Endothelial cell of umbilical vein (primary cell): ENCODE results near the gene LRRC7. TPM values are rescaled to one million over a fixed set of nuclear protein-coding genes. Genes with fewer than 3 reads are reported as not detected.

Experiments
- BruUV-seq: library from RNA; stranded (reverse); fragments of 400-500 nt; replicated peaks from 2 replicates; lab custom pipeline; 2021; lab: Mats Ljungman, UMichigan
- CTCF ChIA-PET: fragments of 300-600, 350-600 bp; sonication (Branson Sonifier 250); formaldehyde crosslinking; loops from one replicate; lab custom pipeline; 2021; ENCODE audit warnings: antibody characterized with exemption, inconsistent platforms; lab: Charles Lee
- POLR2A ChIA-PET: fragments of 300-600, 350-600 bp; sonication (Branson Sonifier 250); formaldehyde crosslinking; loops from one replicate; lab custom pipeline; 2021; ENCODE audit warnings: antibody characterized with exemption, inconsistent platforms; lab: Charles Lee
- DNase-seq: peaks from one replicate; pipeline ENCODE4 v3.0.0-alpha.2; 2011; ENCODE audit warnings: low read depth, low spot score
- FAIRE-seq: peaks from 2 replicates; lab custom pipeline; 2011; peaks lifted over from hg19 to GRCh38; lab: Jason Lieb, UNC
- H2AFZ ChIP-seq: 2 replicates; pipeline ENCODE4 v1.6.0; 2012; ENCODE audit warnings: low read depth, low read length, control low read depth, inconsistent platforms
- H3K27ac ChIP-seq: 2 replicates; pipeline ENCODE4 v1.5.1; 2011; ENCODE audit warnings: low read depth, mild to moderate bottlenecking, control low read depth, low read length, moderate library complexity; ENCODE audit not compliant: insufficient read depth
- H3K27me3 ChIP-seq, 2 experiments: 2 replicates each; pipeline versions ENCODE4 v1.6.0 to v1.6.1; 2011; ENCODE audit warnings: low read length in 2 of 2, mixed read lengths in 1 of 2; ENCODE audit not compliant: control insufficient read depth in 2 of 2, insufficient read depth in 2 of 2
- H3K36me3 ChIP-seq, 2 experiments: 2 replicates in 1 of 2; 3 replicates in 1 of 2; pipeline ENCODE4 v1.5.1; 2011; ENCODE audit warnings: low read length in 2 of 2, mild to moderate bottlenecking in 1 of 2, moderate library complexity in 1 of 2; ENCODE audit not compliant: control insufficient read depth in 2 of 2, insufficient read depth in 2 of 2; ENCODE audit errors: extremely low read depth in 1 of 2
- H3K4me1 ChIP-seq: 3 replicates; pipeline ENCODE4 v1.5.1; 2011; ENCODE audit warnings: mild to moderate bottlenecking, low read length; ENCODE audit not compliant: control insufficient read depth, insufficient read depth; ENCODE audit errors: extremely low read depth
- H3K4me2 ChIP-seq: 2 replicates; pipeline ENCODE4 v1.6.1; 2011; ENCODE audit warnings: low read length, control low read depth, mixed read lengths; ENCODE audit not compliant: insufficient read depth
- H3K4me3 ChIP-seq, 3 experiments: fragments of 200-600 bp in 1 of 3; sonication (generic), shearing (Covaris generic) in 1 of 3; replicated peaks in 1 of 3; 2 replicates each; pipeline ENCODE4 v1.5.1; 2011 to 2016; ENCODE audit warnings: control low read depth in 3 of 3, low read length in 3 of 3, mild to moderate bottlenecking in 2 of 3, inconsistent platforms in 1 of 3, low read depth in 1 of 3, moderate library complexity in 1 of 3; ENCODE audit not compliant: insufficient read depth in 1 of 3
- H3K79me2 ChIP-seq: 2 replicates; pipeline ENCODE4 v1.6.0; 2012; ENCODE audit warnings: low read length, inconsistent platforms; ENCODE audit not compliant: control insufficient read depth, insufficient read depth
- H3K9ac ChIP-seq: replicated peaks from 2 replicates; pipeline ENCODE3; 2011; ENCODE audit warnings: low read length, control low read depth; ENCODE audit not compliant: insufficient read depth; ENCODE audit errors: extremely low read depth
- H3K9me1 ChIP-seq: replicated peaks from 3 replicates; pipeline ENCODE4 v1.6.0; 2011; ENCODE audit warnings: mild to moderate bottlenecking, low read length; ENCODE audit not compliant: control insufficient read depth, insufficient read depth; ENCODE audit errors: extremely low read depth
- H3K9me3 ChIP-seq: replicated peaks from 2 replicates; pipeline ENCODE4 v1.5.1; 2012; ENCODE audit warnings: low read length, inconsistent platforms; ENCODE audit not compliant: control insufficient read depth, insufficient read depth
- H4K20me1 ChIP-seq: replicated peaks from 2 replicates; pipeline ENCODE3; 2011; ENCODE audit warnings: mild to moderate bottlenecking, low read length; ENCODE audit not compliant: control insufficient read depth, insufficient read depth; ENCODE audit errors: extremely low read depth
- EZH2 ChIP-seq: IDR thresholded peaks from 2 replicates; pipeline ENCODE4 v1.6.1; 2012; ENCODE audit warnings: borderline replicate concordance, low read depth, mild to moderate bottlenecking, moderate library complexity, low read length, inconsistent platforms; ENCODE audit not compliant: severe bottlenecking
- FOS ChIP-seq: IDR thresholded peaks from 2 replicates; pipeline ENCODE4 v1.6.1; 2011; ENCODE audit warnings: mild to moderate bottlenecking, low read length, moderate library complexity, borderline replicate concordance; ENCODE audit not compliant: insufficient read depth
- GATA2 ChIP-seq: IDR thresholded peaks from 2 replicates; pipeline ENCODE4 v1.7.0; 2011; ENCODE audit warnings: low read depth, mild to moderate bottlenecking, moderate library complexity, mixed read lengths, low read length; ENCODE audit not compliant: insufficient read length, insufficient read depth
- JUN ChIP-seq: IDR thresholded peaks from 2 replicates; pipeline ENCODE4 v1.6.1; 2011; ENCODE audit warnings: borderline replicate concordance, low read depth; ENCODE audit not compliant: insufficient read length, insufficient read depth
- MYC ChIP-seq: IDR thresholded peaks from one replicate; pipeline ENCODE4 v1.6.1; 2011; ENCODE audit warnings: mild to moderate bottlenecking, low read depth, low read length
- POLR2A ChIP-seq: IDR thresholded peaks from 2 replicates; pipeline ENCODE4 v1.6.1; 2012; ENCODE audit warnings: low read depth, mild to moderate bottlenecking, control low read depth, low read length
- POLR2AphosphoS5 ChIP-seq: IDR thresholded peaks from 2 replicates; pipeline ENCODE4 v1.6.1; 2012; ENCODE audit warnings: low read depth, mild to moderate bottlenecking, control low read depth, low read length, moderate library complexity; ENCODE audit not compliant: insufficient read depth
- dilution Hi-C: fragments of 300-500 bp; cut with MboI; formaldehyde crosslinking; loops from one replicate; pipeline ENCODE4 v1.15.0; 2019; ENCODE audit warnings: low sequenced_read_pairs; ENCODE audit not compliant: extremely low pct_ligation_motif_present
- intact Hi-C: fragments of 100-400 bp; cut with micrococcal nuclease; formaldehyde crosslinking; loops from one replicate; pipeline ENCODE4 v1.10.0; 2022
- polyA plus RNA-seq, 4 experiments: library from polyadenylated mRNA; depleted of rRNA in 3 of 4; stranded (reverse) in 3 of 4; unstranded in 1 of 4; fragments of >200 nt; gene quantifications; 2 replicates each; pipeline versions ENCODE4 v1.2.1 to v1.2.3, GENCODE V29; 2011 to 2012; ENCODE audit warnings: missing spikeins in 1 of 4
- total RNA-seq: library from RNA; stranded (reverse); gene quantifications from 2 replicates; pipeline ENCODE4 v1.2.3, GENCODE V29; 2021
- TF ChIP-seq, protein P1 (sequence below): IDR thresholded peaks from 2 replicates; pipeline ENCODE4 v1.6.1; 2011; ENCODE audit not compliant: insufficient read depth, insufficient read length
- TF ChIP-seq, protein P2 (sequence below), 2 donors: IDR thresholded peaks; 1 replicate in 1 of 2; 2 replicates in 1 of 2; pipeline ENCODE4 v1.5.1; 2011; ENCODE audit warnings: low read length in 2 of 2, mild to moderate bottlenecking in 2 of 2, moderate library complexity in 2 of 2, control low read depth in 1 of 2, inconsistent platforms in 1 of 2, low read depth in 1 of 2; ENCODE audit not compliant: insufficient read depth in 1 of 2; ENCODE audit errors: extremely low read depth in 1 of 2

LRRC7 gene
- total and polyA plus RNA-seq, 2 donors (not counting 3 experiments of a cell fraction or from before 2014, with no cell fraction given) = 0.11 to 0.58 TPM

GRCh38 chr1:70079546-70079945 lies 511.8 kb downstream of the LRRC7 start:
- ChIA-PET CTCF (no interaction called here), POLR2A (no interaction called here)
- intact Hi-C loops = no loop called here
- H3K4me2 ChIP-seq = no peak overlapping the region
- H3K36me3 ChIP-seq = no peaks in the 10 kb centered on the region
- TF ChIP-seq, protein P1, sequence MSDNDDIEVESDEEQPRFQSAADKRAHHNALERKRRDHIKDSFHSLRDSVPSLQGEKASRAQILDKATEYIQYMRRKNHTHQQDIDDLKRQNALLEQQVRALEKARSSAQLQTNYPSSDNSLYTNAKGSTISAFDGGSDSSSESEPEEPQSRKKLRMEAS = no peak
- no peak for TF ChIP-seq FOS
- TF ChIP-seq POLR2AphosphoS5 = no peak
- TF ChIP-seq GATA2 = no peak
- TF ChIP-seq POLR2A = no peak
- TF ChIP-seq MYC = no peak
- TF ChIP-seq, protein P2, sequence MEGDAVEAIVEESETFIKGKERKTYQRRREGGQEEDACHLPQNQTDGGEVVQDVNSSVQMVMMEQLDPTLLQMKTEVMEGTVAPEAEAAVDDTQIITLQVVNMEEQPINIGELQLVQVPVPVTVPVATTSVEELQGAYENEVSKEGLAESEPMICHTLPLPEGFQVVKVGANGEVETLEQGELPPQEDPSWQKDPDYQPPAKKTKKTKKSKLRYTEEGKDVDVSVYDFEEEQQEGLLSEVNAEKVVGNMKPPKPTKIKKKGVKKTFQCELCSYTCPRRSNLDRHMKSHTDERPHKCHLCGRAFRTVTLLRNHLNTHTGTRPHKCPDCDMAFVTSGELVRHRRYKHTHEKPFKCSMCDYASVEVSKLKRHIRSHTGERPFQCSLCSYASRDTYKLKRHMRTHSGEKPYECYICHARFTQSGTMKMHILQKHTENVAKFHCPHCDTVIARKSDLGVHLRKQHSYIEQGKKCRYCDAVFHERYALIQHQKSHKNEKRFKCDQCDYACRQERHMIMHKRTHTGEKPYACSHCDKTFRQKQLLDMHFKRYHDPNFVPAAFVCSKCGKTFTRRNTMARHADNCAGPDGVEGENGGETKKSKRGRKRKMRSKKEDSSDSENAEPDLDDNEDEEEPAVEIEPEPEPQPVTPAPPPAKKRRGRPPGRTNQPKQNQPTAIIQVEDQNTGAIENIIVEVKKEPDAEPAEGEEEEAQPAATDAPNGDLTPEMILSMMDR (IDR thresholded peaks at IDR 0.05; ENCODE audit: extremely low read depth in 1 of 2, insufficient read depth in 1 of 2, low read depth in 1 of 2, low read length in 2 of 2) = no peak
- TF ChIP-seq JUN = no peak
- TF ChIP-seq EZH2 = no peak
- no peak overlapping the region for H3K9ac ChIP-seq
- H3K27ac ChIP-seq = no peak overlapping the region
- H3K4me3 ChIP-seq = no peak overlapping the region
- DNase-seq = no peak
- H4K20me1 ChIP-seq = no peaks in the 10 kb centered on the region
- FAIRE-seq = no peak
- no TSS peak for BruUV-seq
- no peaks in the 10 kb centered on the region for H3K27me3 ChIP-seq
- no peak overlapping the region for H2AFZ ChIP-seq
- no peaks in the 10 kb centered on the region for H3K9me3 ChIP-seq
- no peaks in the 10 kb centered on the region for H3K9me1 ChIP-seq
- no peaks in the 10 kb centered on the region for H3K4me1 ChIP-seq
- no peaks in the 10 kb centered on the region for H3K79me2 ChIP-seq
- dilution Hi-C loops = no loop called here
